NCI-H187 (cell line): Measurements from ENCODE around the gene CTNND2.

Source experiments
- DNase-seq, 2 experiments: peaks; one replicate each; lab custom pipeline; 2025; lab: John Stamatoyannopoulos, UW

Gene CTNND2

GRCh38 chr5:11385901-11386293, 518.3 kb downstream of the CTNND2 start:
- DNase-seq = peak; percentile 18 to 50

DNA sequence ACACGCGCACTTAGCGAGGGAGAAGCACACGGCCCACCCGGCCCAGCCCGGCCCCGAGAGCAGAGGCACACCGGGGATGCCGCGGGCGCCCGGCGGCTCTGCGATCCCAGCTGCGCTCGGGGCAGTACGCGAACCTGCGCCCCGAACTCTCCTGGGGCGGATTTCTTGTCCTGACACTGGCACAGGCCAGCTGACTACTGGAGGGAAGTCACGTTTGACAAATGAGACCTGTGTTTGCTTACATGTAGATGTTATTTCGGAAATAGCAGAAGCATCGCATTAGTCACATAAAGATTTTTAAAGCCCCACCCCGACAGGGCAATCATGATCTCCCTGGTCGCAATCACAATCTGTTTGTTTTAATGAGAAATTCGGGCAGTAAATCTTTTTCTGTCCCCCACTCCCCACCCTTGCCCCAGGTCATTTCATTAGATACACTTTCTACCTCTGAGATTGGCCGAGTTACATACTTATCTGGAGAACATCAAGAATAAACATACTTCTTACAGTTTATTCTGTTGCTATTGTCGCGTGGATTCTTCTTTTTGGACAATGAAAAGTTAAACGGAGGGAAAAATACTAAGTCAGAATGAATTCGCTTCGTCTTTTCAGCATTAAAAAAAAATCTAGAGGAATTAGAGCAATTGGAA, 518.9 kb downstream of the CTNND2 start:
- DNase-seq = no peak

DNA sequence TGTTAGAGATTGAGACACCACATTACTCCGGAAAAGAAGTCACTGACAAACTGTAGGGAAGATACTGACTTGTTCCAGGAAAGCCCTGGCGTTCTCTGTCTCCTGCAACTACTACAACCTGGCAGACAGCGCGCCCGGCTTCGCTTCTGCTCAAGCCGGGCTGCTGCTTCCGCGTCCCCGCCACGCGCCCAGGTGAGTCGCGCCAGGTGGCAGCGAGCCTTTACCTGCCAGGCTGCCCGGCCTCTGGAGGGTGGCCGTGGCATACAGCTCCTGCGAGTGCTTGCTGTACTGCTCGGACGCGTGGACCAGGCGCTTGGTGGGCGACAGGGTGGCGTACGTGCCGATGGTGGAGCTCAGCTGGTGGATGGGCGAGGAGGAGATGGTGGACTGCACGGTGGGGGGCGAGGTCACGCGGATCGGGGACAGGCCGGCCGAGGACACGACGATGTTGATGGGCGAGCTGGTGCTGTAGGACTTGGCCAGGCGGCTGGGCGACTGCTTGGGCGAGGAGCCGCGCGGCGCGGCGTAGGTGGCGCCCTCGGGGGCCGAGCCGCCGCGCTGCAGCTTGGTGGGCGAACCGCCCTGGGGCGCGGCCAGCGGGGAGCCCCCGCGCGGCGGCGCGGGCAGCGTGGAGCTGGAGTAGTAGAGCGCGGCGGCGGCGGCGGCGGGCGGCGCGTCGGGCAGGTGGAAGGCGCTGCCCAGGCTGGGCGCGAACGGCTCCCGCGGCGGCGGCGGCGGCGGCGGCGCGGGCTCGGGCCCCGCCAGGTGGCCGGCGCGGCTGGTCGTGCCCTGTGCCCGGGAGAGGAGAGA, 519.6 kb downstream of the CTNND2 start:
- no peak for DNase-seq

DNA sequence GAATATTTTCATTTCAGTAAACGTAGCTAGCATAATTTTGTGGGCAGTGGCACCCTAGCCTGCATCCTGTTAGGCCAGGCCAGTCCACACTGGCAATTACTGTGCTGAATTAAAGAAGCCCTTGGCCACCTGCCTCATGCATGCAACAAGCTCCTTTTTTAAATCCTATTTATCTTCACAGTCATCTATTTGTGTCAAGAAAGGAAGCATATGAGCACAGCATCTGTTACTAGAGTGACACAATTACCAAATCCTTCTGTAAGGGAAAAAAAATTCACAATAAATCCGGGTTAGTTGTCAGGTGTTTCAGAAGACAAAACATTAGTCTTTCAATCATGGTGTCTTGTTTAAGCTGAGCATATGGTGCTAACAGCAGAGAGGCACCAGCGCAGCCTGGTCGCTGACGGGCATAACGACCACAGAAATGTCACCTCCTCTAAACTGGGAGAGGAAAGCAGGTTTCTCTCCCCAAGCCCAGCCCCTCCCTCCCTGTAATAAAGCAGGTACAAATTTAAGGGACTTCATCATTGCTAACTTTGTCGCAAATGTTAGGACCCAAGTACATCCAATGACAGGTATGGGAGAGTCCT, 520.6 kb downstream of the CTNND2 start:
- DNase-seq = no peak

DNA sequence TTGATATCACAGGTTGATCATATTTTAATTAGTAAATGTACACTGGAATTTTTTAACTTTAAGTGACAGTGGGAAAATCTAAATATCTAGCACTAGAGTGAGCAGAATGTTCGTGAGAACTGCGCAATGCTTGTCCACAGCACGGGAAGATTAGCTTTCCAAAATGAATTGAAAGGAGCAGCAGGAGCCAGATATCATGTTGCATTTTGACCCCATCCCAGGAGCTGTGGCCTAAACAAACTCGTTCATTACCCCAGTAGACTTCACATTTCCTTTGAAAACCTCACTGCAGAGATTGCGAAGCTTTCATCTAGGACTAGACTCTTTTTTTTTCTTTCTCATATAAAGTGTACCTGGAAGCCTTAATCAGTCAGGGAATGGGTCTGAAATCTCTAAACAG, 525.8 kb downstream of the CTNND2 start:
- DNase-seq = no peak

DNA sequence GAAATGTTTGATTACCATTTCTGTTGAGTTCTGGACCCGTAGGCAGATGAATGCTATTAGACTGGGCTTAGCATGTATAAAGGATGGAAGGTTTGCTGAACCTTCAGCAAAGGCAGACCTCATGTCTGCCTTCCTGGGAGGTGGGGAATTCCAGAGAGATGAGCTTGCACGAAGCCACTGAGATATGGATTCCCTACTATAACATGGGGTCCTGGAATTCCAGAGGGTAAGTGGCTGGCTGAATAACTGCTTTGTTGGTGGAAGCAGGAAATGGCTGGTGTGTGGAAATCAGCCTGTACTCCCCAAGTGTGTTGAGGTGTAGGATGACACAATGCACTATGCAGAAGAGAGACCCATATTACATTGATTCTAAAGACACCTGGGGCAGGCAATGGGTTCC, 526.4 kb downstream of the CTNND2 start:
- no peak for DNase-seq

- no peak for DNase-seq
Measured at GRCh38 chr5:11372191-11372590, 532.1 kb downstream of the CTNND2 start.

DNA sequence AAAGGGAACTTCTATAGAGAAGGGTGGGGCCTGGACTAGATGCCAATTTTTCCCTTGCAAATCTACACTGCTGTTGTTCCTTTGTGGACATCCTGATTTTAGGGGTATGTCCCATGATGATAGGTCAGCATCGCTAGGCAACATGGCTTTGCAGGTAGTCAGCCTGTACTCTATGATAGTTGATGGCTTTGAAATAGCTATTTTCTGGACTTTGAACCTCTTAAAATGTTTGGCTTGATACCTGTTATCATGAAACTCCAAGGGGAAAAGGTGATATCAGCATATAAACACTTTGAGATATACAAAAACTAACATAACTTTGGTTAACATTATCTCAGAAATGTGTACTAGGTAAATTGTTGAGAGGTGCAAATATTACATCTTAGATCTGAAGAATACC, 533.2 kb downstream of the CTNND2 start:
- DNase-seq = no peak

DNA sequence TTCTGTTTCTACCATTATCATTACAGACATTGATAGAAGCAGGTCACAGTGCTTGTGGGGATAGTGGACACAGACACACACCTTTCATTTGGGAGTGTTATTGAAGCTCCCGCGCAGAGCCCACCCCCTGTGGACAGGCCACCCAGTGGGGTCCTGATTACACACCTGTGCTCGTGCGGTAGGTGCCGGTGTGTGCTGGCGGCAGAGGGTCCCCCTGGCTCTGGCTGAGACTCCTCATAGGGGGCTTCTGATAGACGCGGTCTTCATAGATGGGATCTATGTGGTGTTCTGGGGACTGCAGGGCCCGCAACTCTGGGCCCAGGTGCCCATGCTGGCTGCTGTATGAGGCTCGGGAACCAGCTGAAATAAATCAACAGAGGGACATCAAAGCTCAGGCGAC, 539.7 kb downstream of the CTNND2 start:
- no peak for DNase-seq

- DNase-seq = no peak
Measured at GRCh38 chr5:11363631-11364178, 540.5 kb downstream of the CTNND2 start.

GRCh38 chr5:11361768-11362167, 542.5 kb downstream of the CTNND2 start:
- no peak for DNase-seq

DNA sequence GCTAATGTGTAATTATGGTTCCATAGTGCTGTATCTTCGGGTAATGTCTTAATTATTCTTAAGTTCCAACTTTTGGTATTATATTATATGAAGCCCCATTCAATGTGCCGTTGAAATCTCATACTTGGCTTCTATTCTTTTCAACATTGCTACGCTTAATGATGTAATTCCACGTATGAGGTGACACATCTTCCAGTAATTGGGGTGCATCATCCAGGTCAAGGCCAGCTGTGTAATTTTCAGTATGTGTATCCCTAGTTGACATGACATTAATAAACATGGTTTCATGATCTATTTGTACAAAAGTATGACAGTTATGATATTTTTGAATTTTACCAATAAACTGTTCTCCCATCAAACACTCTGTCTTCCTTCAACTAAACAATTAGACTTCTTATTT, 546.3 kb downstream of the CTNND2 start:
- no peak for DNase-seq

GRCh38 chr5:11355491-11355890, 548.8 kb downstream of the CTNND2 start:
- no peak for DNase-seq

- no peak for DNase-seq
Measured at GRCh38 chr5:11346336-11346735, 557.9 kb downstream of the CTNND2 start.

GRCh38 chr5:11335881-11336760, 568.1 kb downstream of the CTNND2 start:
- DNase-seq = no peak

- no peak for DNase-seq
Measured at GRCh38 chr5:11334404-11334803, 569.8 kb downstream of the CTNND2 start.

- no peak for DNase-seq
Measured at GRCh38 chr5:11329679-11330078, 574.6 kb downstream of the CTNND2 start.

DNA sequence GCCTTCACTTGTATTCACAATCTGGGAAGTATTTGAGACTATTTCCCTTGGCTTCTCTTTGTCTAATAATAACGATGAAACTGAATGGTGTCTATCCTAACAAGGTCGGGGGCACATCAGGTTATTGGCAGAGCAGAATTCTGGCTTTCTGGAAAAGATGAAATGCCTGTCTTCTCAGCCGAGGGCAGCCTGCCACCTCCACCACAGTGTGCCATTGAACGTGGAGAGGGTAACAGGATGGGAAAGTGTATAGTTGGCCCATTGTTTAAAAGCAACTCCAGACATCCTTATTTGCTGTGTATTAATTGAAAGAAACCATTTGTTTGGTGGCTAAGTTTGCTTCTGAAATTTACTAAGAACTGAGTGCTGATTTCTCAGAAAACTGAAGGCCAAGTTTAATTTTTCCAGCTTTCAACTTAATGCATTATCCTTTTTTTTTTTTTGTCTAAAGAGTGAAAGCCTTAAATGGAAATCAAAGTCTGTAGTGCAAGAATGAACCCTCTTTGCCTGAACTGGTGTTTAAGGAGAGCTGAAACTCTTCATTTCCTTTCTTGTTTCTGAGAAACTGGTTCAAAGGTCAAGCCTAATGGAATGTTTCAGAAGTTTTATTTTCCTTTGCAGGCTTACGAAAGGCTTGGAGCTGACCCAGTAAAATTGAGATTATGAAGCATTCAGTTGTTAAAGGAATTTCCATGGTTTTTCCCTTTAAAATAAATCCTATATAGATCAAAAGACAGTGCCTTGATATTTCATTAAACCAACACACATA, 579.5 kb downstream of the CTNND2 start:
- no peak for DNase-seq

- no peak for DNase-seq
Measured at GRCh38 chr5:11323761-11324160, 580.5 kb downstream of the CTNND2 start.

DNA sequence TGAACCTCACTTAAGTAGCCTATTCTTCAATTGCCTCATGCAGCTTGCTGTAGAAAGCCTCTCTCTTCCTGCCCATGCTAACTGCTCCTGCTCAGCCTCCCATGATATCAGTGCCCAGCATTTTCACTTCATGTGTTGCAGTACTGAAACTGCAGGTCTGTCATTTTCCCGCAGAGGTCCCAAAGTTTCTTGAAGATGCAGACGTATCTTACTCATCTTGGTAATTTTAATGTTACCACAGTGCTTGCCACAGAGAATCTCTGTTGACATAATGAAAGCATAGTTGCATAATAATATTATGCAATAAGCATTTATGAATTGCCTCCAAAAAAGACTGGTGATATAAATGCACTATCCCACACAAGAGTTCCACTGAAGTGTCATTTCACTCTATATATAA, 582.1 kb downstream of the CTNND2 start:
- DNase-seq = no peak
